Uterus (tissue), 2 donors: ENCODE measurements around the gene UBE4A.

Experiments used
- CTCF ChIP-seq, 4 experiments: fragments of 200-600 bp in 2 of 4; fragments of 450-650 bp in 2 of 4; sonication (generic) in 2 of 4; IDR thresholded peaks; one replicate each; pipeline ENCODE4 v1.5.1; 2016 to 2019; ENCODE audit warnings: antibody characterized with exemption in 4 of 4, mild to moderate bottlenecking in 2 of 4, moderate library complexity in 1 of 4
- POLR2A ChIP-seq, 2 donors: fragments of 450-650 bp; IDR thresholded peaks; one replicate each; pipeline ENCODE4 v1.6.1; 2016; ENCODE audit warnings: antibody characterized with exemption in 2 of 2, mild to moderate bottlenecking in 1 of 2, moderate library complexity in 1 of 2

- TF ChIP-seq CTCF (IDR thresholded peaks at IDR 0.05) (peak in 2 of 4 experiments; percentile 97 to 100), POLR2A (IDR thresholded peaks at IDR 0.05) (peak in 1 of 2 donors; percentile 64)
These were observed 76.7 kb downstream of the UBE4A start, which contains the start of gene KMT2A for GRCh38 chr11:118435893-118436624.
